WTC11 (cell line): Measurements from ENCODE around the gene SLC6A2.

Source experiments
- CTCF ChIP-seq: fragments of 200-600 bp; IDR thresholded peaks from 2 replicates; pipeline ENCODE4 v1.8.0; 2022; ENCODE audit warnings: antibody characterized with exemption
- E2F4 ChIP-seq: sonication (generic); formaldehyde crosslinking; IDR thresholded peaks from 2 replicates; pipeline ENCODE4 v1.8.1; 2022; ENCODE audit warnings: low read depth, mild to moderate bottlenecking, moderate library complexity, missing genetic modification reagents, borderline replicate concordance
- ERG ChIP-seq: fragments of 250-450 bp; sonication (Bioruptor Pico); IDR thresholded peaks from 2 replicates; pipeline ENCODE4 v1.8.0; 2021; ENCODE audit warnings: mild to moderate bottlenecking
- JUN ChIP-seq: sonication (generic); formaldehyde crosslinking; IDR thresholded peaks from 2 replicates; pipeline ENCODE4 v1.8.0; 2023; ENCODE audit warnings: mild to moderate bottlenecking, missing genetic modification reagents
- NFYB ChIP-seq: sonication (generic); formaldehyde crosslinking; conservative IDR thresholded peaks from 2 replicates; pipeline ENCODE4 v1.8.0; 2022; ENCODE audit warnings: low read depth, missing genetic modification reagents
- NR2C2 ChIP-seq: sonication (generic); formaldehyde crosslinking; IDR thresholded peaks from 2 replicates; pipeline ENCODE4 v1.8.0; 2022; ENCODE audit warnings: mild to moderate bottlenecking, missing genetic modification reagents
- NR3C1 ChIP-seq: sonication (generic); formaldehyde crosslinking; conservative IDR thresholded peaks from 2 replicates; pipeline ENCODE4 v1.8.1; 2023; ENCODE audit warnings: low read depth, mild to moderate bottlenecking, missing genetic modification reagents
- PRDM15 ChIP-seq: sonication (generic); formaldehyde crosslinking; IDR thresholded peaks from 2 replicates; pipeline ENCODE4 v1.8.0; 2022; ENCODE audit warnings: missing genetic modification reagents
- RELA ChIP-seq: sonication (generic); formaldehyde crosslinking; IDR thresholded peaks from 2 replicates; pipeline ENCODE4 v1.8.1; 2022; ENCODE audit warnings: missing genetic modification reagents, mild to moderate bottlenecking, borderline replicate concordance
- SP1 ChIP-seq: sonication (generic); formaldehyde crosslinking; conservative IDR thresholded peaks from 2 replicates; pipeline ENCODE4 v1.8.1; 2022; ENCODE audit warnings: missing genetic modification reagents
- STAT6 ChIP-seq: sonication (generic); formaldehyde crosslinking; conservative IDR thresholded peaks from 2 replicates; pipeline ENCODE4 v1.8.1; 2023; ENCODE audit warnings: mild to moderate bottlenecking, low read depth, missing genetic modification reagents, moderate library complexity
- ZNF416 ChIP-seq: fragments of 250-450 bp; sonication (Bioruptor Pico); IDR thresholded peaks from 2 replicates; pipeline ENCODE4 v1.9.0; 2021; ENCODE audit warnings: mild to moderate bottlenecking, inconsistent platforms
- ZNF425 ChIP-seq: fragments of 250-450 bp; sonication (Bioruptor Pico); conservative IDR thresholded peaks from 2 replicates; pipeline ENCODE4 v1.9.0; 2021; ENCODE audit warnings: mild to moderate bottlenecking
- ZNF532 ChIP-seq: fragments of 250-450 bp; sonication (Bioruptor Pico); IDR thresholded peaks from 2 replicates; pipeline ENCODE4 v1.9.0; 2021; ENCODE audit warnings: mild to moderate bottlenecking, borderline replicate concordance

- TF ChIP-seq ZNF532 (no peak), CTCF (0 out of 2 replicates have a peak, but pooled peaks have one; percentile 26), NFYB (CRISPR knock-in tag) (no peak), JUN (CRISPR knock-in tag) (no peak), NR3C1 (CRISPR knock-in tag) (no peak), ERG (CRISPR knock-in tag) (no peak), ZNF416 (CRISPR knock-in tag) (no peak), STAT6 (no peak), PRDM15 (CRISPR knock-in tag) (no peak), ZNF425 (no peak), NR2C2 (CRISPR knock-in tag) (no peak), RELA (no peak), E2F4 (CRISPR knock-in tag) (no peak), SP1 (CRISPR knock-in tag) (no peak)
These were observed 56.4 kb downstream of the SLC6A2 start for GRCh38 chr16:55711959-55712876.
